ENCODE measurements around the gene SART3. TPM values are rescaled to one million over a fixed set of nuclear protein-coding genes. Genes with fewer than 3 reads are reported as not detected.
A peak's percentile ranks its signal among the peaks of the same experiment; 100 is the strongest.

Gene SART3
- total RNA-seq, 1 experiment from 2014 or later = 89.4 TPM

- no peak within 1 kb of the TSS for H2BK15ac ChIP-seq (ENCODE audit: low read depth, low read length)
- peaks cover 30% of the 10 kb centered on the region for H3K79me2 ChIP-seq (ENCODE audit: insufficient read depth, low read length)
- WGBS (ENCODE audit: extremely low coverage, insufficient read length, low lambda C conversion rate) = no CpG with 5 or more reads among the region's 72 CpGs
- H3K23ac ChIP-seq (ENCODE audit: insufficient read length, low read depth, low read length) = no peak within 1 kb of the TSS
- peaks cover 18% of the 10 kb centered on the region for H3K23me2 ChIP-seq (ENCODE audit: insufficient read length, low read depth, low read length, poor library complexity, severe bottlenecking)
- peak within 1 kb of the TSS; percentile 69 for H2BK5ac ChIP-seq (ENCODE audit: insufficient read length, low read length)
- no peaks in the 10 kb centered on the region for H3K27me3 ChIP-seq (ENCODE audit: insufficient read depth, low read length)
- H3T11ph ChIP-seq (ENCODE audit: low read length) = peak within 1 kb of the TSS; percentile 37
- no peak within 1 kb of the TSS for H2BK12ac ChIP-seq (ENCODE audit: insufficient read length, low read depth, low read length)
- H2AK5ac ChIP-seq (ENCODE audit: insufficient read length, low read length) = no peak within 1 kb of the TSS
- peak within 1 kb of the TSS; percentile 80 for H3K14ac ChIP-seq (ENCODE audit: insufficient read depth, low read length)
- H4K91ac ChIP-seq (ENCODE audit: insufficient read length, low read depth, low read length) = no peak within 1 kb of the TSS
- peak within 1 kb of the TSS; percentile 84 for H2AFZ ChIP-seq (ENCODE audit: low read length)
- H3K4me1 ChIP-seq (ENCODE audit: insufficient read depth, low read length) = peaks cover 2% of the 10 kb centered on the region; the same call in 1 of the 2 replicates
- H3K18ac ChIP-seq (ENCODE audit: insufficient read length, low read depth, low read length) = peak within 1 kb of the TSS; percentile 63
- Mint-ChIP-seq H3K36me3 (ENCODE audit: insufficient read depth in 1 of 3, low read depth in 3 of 3) (peaks cover 13 to 59% (median 59%) of the 10 kb centered on the region in 3 experiments; a peak in 6 of 7 replicates), H3K27me3 (ENCODE audit: low read depth) (no peaks in the 10 kb centered on the region), H3K4me1 (peaks cover 22 to 27% of the 10 kb centered on the region in 2 experiments), H3K27ac (peak within 1 kb of the TSS; percentile 100), H3K4me3 (peak within 1 kb of the TSS; percentile 100), H3K9me3 (peaks cover 0 to 3% of the 10 kb centered on the region in 2 experiments; a peak in 2 of 5 replicates)
- H3K9me3 ChIP-seq (ENCODE audit: control insufficient read depth, low read depth, low read length) = no peaks in the 10 kb centered on the region
- peak within 1 kb of the TSS; percentile 99 for H3K9ac ChIP-seq (ENCODE audit: extremely low read depth, insufficient read length, low read length)
- no peak within 1 kb of the TSS for H2BK120ac ChIP-seq (ENCODE audit: low read depth, low read length, poor library complexity, severe bottlenecking)
- H4K20me1 ChIP-seq (ENCODE audit: control insufficient read depth, insufficient read depth, insufficient read length) = no peaks in the 10 kb centered on the region
- H3K4ac ChIP-seq (ENCODE audit: low read depth, low read length) = no peak within 1 kb of the TSS
- peak within 1 kb of the TSS; percentile 99 for H3K4me2 ChIP-seq (ENCODE audit: insufficient read depth, insufficient read length, low read length)
- H3K56ac ChIP-seq (ENCODE audit: insufficient read length, low read depth, low read length) = peak within 1 kb of the TSS; percentile 83
- H3K27ac ChIP-seq (ENCODE audit: insufficient read length, low read depth, low read length) = peak within 1 kb of the TSS; percentile 61
- H3K79me1 ChIP-seq (ENCODE audit: insufficient read depth, low read depth, low read length, poor library complexity, severe bottlenecking) = no peaks in the 10 kb centered on the region
- H4K8ac ChIP-seq (replicated peaks; ENCODE audit: insufficient read length, low read depth, low read length) = no peak within 1 kb of the TSS
- H2BK20ac ChIP-seq (ENCODE audit: low read depth, low read length, poor library complexity, severe bottlenecking) = no peak within 1 kb of the TSS
- DNase-seq = peak; percentile 99
- TF ChIP-seq CTCF (conservative IDR thresholded peaks at IDR 0.05) = no peak
- peak within 1 kb of the TSS; percentile 72 for H4K5ac ChIP-seq (ENCODE audit: insufficient read length, low read depth, low read length)
Measured at GRCh38 chr12:108562348-108563135, 1.6 kb upstream of the SART3 start, which contains the start of gene ISCU. ISCU (plus strand) TSS chr12:108562596; CDS start chr12:108562623, 27 bp downstream.

All from H9 (cell line).